OCI-M2 (cell line): Measurements from ENCODE around the gene UBE2G2.

Source experiments
- DNase-seq: peaks from one replicate; lab custom pipeline; 2025; ENCODE audit not compliant: unreplicated experiment; lab: John Stamatoyannopoulos, UW

The UBE2G2 gene

GRCh38 chr21:44730951-44731579, 70.6 kb downstream of the UBE2G2 start:
- no peak for DNase-seq

- DNase-seq = no peak
Measured at GRCh38 chr21:44730028-44730395, 71.6 kb downstream of the UBE2G2 start.

GRCh38 chr21:44729336-44730027, 72.1 kb downstream of the UBE2G2 start:
- no peak for DNase-seq

GRCh38 chr21:44728716-44729115, 72.9 kb downstream of the UBE2G2 start:
- no peak for DNase-seq

GRCh38 chr21:44727757-44728156, 73.9 kb downstream of the UBE2G2 start:
- DNase-seq = no peak

- no peak for DNase-seq
Measured at GRCh38 chr21:44727321-44727720, 74.3 kb downstream of the UBE2G2 start.

- DNase-seq = no peak
Measured at GRCh38 chr21:44726826-44727225, 74.8 kb downstream of the UBE2G2 start.

- DNase-seq = no peak
Measured at GRCh38 chr21:44724926-44725325, 76.7 kb downstream of the UBE2G2 start.

GRCh38 chr21:44724196-44724595, 77.4 kb downstream of the UBE2G2 start:
- DNase-seq = no peak

GRCh38 chr21:44723177-44724131, 78.2 kb downstream of the UBE2G2 start:
- no peak for DNase-seq

- DNase-seq = no peak
Measured at GRCh38 chr21:44722731-44723130, 78.9 kb downstream of the UBE2G2 start.

- DNase-seq = no peak
Measured at GRCh38 chr21:44720170-44720569, 81.5 kb downstream of the UBE2G2 start.
